Mesothelial cell of epicardium (in vitro differentiated cells): ENCODE results near the gene AGR3. TPM values are rescaled to one million over a fixed set of nuclear protein-coding genes. Genes with fewer than 3 reads are reported as not detected.

ENCODE experiments used
- DNase-seq, 2 experiments: peaks; one replicate each; pipeline ENCODE4 v3.0.0; 2021; ENCODE audit warnings: low spot score in 2 of 2; ENCODE audit not compliant: unreplicated experiment in 2 of 2
- H3K27ac Mint-ChIP-seq: 2 replicates; pipeline ENCODE4 v1.8.0; 2021; ENCODE audit warnings: mixed read lengths
- H3K27me3 Mint-ChIP-seq: 2 replicates; pipeline ENCODE4 v1.8.0; 2021; ENCODE audit warnings: low read depth, mixed read lengths
- H3K36me3 Mint-ChIP-seq: 2 replicates; pipeline ENCODE4 v1.8.0; 2021; ENCODE audit warnings: mixed read lengths
- H3K4me1 Mint-ChIP-seq: 2 replicates; pipeline ENCODE4 v1.8.0; 2021; ENCODE audit warnings: mixed read lengths
- H3K4me3 Mint-ChIP-seq: 2 replicates; pipeline ENCODE4 v1.8.0; 2021; ENCODE audit warnings: mild to moderate bottlenecking, moderate library complexity, mixed read lengths
- H3K9me3 Mint-ChIP-seq: 2 replicates; pipeline ENCODE4 v1.8.0; 2021; ENCODE audit warnings: mixed read lengths
- CTCF ChIP-seq: fragments of 200-600 bp; sonication (generic); IDR thresholded peaks from one replicate; pipeline ENCODE4 v1.5.0; 2021; ENCODE audit warnings: antibody characterized with exemption; ENCODE audit not compliant: unreplicated experiment
- total RNA-seq: library from RNA; stranded (reverse); gene quantifications from 3 replicates; pipeline ENCODE4 v1.2.1, GENCODE V29; 2021

AGR3 gene
- total RNA-seq, 1 donor from 2014 or later, result 1.7 TPM

GRCh38 chr7:16810112-16810511 lies 71.7 kb downstream of the AGR3 start:
- DNase-seq, result no peak
- Mint-ChIP-seq H3K4me1 (peaks cover 12% of the 10 kb centered on the region), H3K4me3 (no peak overlapping the region), H3K27me3 (no peaks in the 10 kb centered on the region), H3K27ac (no peak overlapping the region), H3K9me3 (no peaks in the 10 kb centered on the region), H3K36me3 (no peaks in the 10 kb centered on the region)
- no peak for TF ChIP-seq CTCF

Other genes starting within 250 kb of the AGR3 start
- 23.5 to 25.0 TPM (median 24.4 TPM) in 3 replicates for gene ANKMY2, start 236.2 kb downstream of the AGR3 start, total RNA-seq
- gene BZW2, start 235.8 kb downstream of the AGR3 start, total RNA-seq, result 73.9 to 77.6 TPM (median 75.9 TPM) in 3 replicates
- gene TSPAN13, start 128.2 kb downstream of the AGR3 start, total RNA-seq, result 63.1 to 70.0 TPM (median 69.5 TPM) in 3 replicates
- gene AGR2, start 77.0 kb downstream of the AGR3 start, total RNA-seq, result 2.9 to 4.6 TPM (median 3.2 TPM) in 3 replicates